SU-DHL-6 (cell line): ENCODE results near the gene USH1C.

Source experiments
- H2AFZ ChIP-seq: fragments of 200-600 bp; sonication (generic); 2 replicates; pipeline ENCODE4 v1.6.1; 2014; ENCODE audit warnings: low read depth, mild to moderate bottlenecking, moderate library complexity, mixed read lengths, antibody characterized with exemption, low read length; ENCODE audit not compliant: severe bottlenecking
- H3F3A ChIP-seq: fragments of 200-600 bp; shearing (Covaris generic); 2 replicates; pipeline ENCODE4 v1.6.0; 2016; ENCODE audit warnings: antibody characterized with exemption, mild to moderate bottlenecking; ENCODE audit not compliant: insufficient read depth
- H3K27ac ChIP-seq: fragments of 200-600 bp; sonication (generic); 2 replicates; pipeline ENCODE4 v1.5.1; 2016; ENCODE audit warnings: low read depth, mild to moderate bottlenecking, low read length, moderate library complexity, mixed read lengths
- H3K27me3 ChIP-seq: fragments of 200-600 bp; sonication (generic), shearing (Covaris generic); 2 replicates; pipeline ENCODE4 v1.6.0; 2014; ENCODE audit warnings: mild to moderate bottlenecking, low read length
- H3K36me3 ChIP-seq: fragments of 200-600 bp; sonication (generic); 2 replicates; pipeline ENCODE4 v1.6.1; 2014; ENCODE audit warnings: mild to moderate bottlenecking, low read length, mixed read lengths
- H3K4me2 ChIP-seq: fragments of 300-600, 200-600 bp; shearing (Covaris generic), sonication (generic); 2 replicates; pipeline ENCODE4 v1.6.0; 2014; ENCODE audit warnings: low read length, low read depth, mild to moderate bottlenecking; ENCODE audit not compliant: poor library complexity, severe bottlenecking
- H3K4me3 ChIP-seq: fragments of 200-600 bp; sonication (generic); 2 replicates; pipeline ENCODE4 v1.5.1; 2014; ENCODE audit warnings: antibody characterized with exemption, low read length, mild to moderate bottlenecking, mixed read lengths; ENCODE audit not compliant: insufficient read depth, poor library complexity, severe bottlenecking
- H3K79me2 ChIP-seq: fragments of 200-600 bp; sonication (generic); 2 replicates; pipeline ENCODE4 v1.6.1; 2014; ENCODE audit warnings: mild to moderate bottlenecking, low read length, moderate library complexity; ENCODE audit not compliant: insufficient read depth
- H3K9ac ChIP-seq: fragments of 200-600 bp; sonication (generic); 2 replicates; pipeline ENCODE4 v1.7.0; 2014; ENCODE audit warnings: mild to moderate bottlenecking, low read length
- H3K9me2 ChIP-seq: fragments of 200-600 bp; sonication (generic); replicated peaks from 2 replicates; pipeline ENCODE4 v1.6.1; 2014; ENCODE audit warnings: low read length; ENCODE audit not compliant: insufficient read depth
- H3K9me3 ChIP-seq: fragments of 200-600 bp; sonication (generic); 2 replicates; pipeline ENCODE4 v1.6.1; 2014; ENCODE audit warnings: low read length, mixed read lengths; ENCODE audit not compliant: insufficient read depth
- H4K20me1 ChIP-seq: fragments of 200-600 bp; sonication (generic); 2 replicates; pipeline ENCODE4 v1.6.1; 2014; ENCODE audit warnings: low read depth, mild to moderate bottlenecking, antibody characterized with exemption, low read length, moderate library complexity, mixed read lengths
- EZH2phosphoT487 ChIP-seq: fragments of 200-600 bp; sonication (generic), shearing (Covaris generic); conservative IDR thresholded peaks from 2 replicates; pipeline ENCODE4 v1.6.1; 2018; ENCODE audit warnings: mild to moderate bottlenecking, antibody characterized with exemption, low read length, moderate library complexity, mixed read lengths
- TF ChIP-seq, protein P1 (sequence below): fragments of 200-600 bp; sonication (generic); IDR thresholded peaks from one replicate; pipeline ENCODE4 v1.5.1; 2017; ENCODE audit warnings: antibody characterized with exemption, mild to moderate bottlenecking, low read length, moderate library complexity; ENCODE audit not compliant: insufficient read depth, poor library complexity, severe bottlenecking

Gene USH1C

DNA sequence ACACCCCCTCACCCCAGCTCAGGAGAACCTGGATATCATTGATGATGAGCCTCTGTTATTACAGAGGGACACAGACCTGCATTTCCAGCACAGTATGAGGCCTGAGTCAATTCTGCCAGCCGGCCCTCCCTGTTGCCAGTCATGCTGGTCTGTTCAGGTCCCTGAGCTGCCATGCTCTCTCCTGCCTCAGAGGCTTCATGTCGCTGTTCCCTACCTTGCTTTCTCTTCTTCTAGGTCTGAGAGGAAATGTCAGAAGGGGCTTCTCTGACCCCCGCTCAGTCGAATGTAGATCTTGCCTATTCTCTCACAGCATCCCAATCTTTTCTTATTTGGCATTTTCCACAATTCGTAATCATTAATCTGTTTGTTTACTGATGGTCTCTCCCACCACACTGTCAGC, 45.7 kb downstream of the USH1C start:
- H3K27ac ChIP-seq = no peak overlapping the region
- H3K9me2 ChIP-seq = no peaks in the 10 kb centered on the region
- H3K4me2 ChIP-seq = no peak overlapping the region
- TF ChIP-seq, protein P1, sequence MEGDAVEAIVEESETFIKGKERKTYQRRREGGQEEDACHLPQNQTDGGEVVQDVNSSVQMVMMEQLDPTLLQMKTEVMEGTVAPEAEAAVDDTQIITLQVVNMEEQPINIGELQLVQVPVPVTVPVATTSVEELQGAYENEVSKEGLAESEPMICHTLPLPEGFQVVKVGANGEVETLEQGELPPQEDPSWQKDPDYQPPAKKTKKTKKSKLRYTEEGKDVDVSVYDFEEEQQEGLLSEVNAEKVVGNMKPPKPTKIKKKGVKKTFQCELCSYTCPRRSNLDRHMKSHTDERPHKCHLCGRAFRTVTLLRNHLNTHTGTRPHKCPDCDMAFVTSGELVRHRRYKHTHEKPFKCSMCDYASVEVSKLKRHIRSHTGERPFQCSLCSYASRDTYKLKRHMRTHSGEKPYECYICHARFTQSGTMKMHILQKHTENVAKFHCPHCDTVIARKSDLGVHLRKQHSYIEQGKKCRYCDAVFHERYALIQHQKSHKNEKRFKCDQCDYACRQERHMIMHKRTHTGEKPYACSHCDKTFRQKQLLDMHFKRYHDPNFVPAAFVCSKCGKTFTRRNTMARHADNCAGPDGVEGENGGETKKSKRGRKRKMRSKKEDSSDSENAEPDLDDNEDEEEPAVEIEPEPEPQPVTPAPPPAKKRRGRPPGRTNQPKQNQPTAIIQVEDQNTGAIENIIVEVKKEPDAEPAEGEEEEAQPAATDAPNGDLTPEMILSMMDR = no peak
- TF ChIP-seq EZH2phosphoT487 = no peak
- no peak overlapping the region for H3K4me3 ChIP-seq
- H3K9me3 ChIP-seq = no peaks in the 10 kb centered on the region
- no peaks in the 10 kb centered on the region for H3K27me3 ChIP-seq
- H2AFZ ChIP-seq = no peak overlapping the region
- no peaks in the 10 kb centered on the region for H3K79me2 ChIP-seq
- H3K9ac ChIP-seq = no peak overlapping the region
- no peaks in the 10 kb centered on the region for H4K20me1 ChIP-seq
- H3K36me3 ChIP-seq = no peaks in the 10 kb centered on the region
- H3F3A ChIP-seq = no peaks in the 10 kb centered on the region

DNA sequence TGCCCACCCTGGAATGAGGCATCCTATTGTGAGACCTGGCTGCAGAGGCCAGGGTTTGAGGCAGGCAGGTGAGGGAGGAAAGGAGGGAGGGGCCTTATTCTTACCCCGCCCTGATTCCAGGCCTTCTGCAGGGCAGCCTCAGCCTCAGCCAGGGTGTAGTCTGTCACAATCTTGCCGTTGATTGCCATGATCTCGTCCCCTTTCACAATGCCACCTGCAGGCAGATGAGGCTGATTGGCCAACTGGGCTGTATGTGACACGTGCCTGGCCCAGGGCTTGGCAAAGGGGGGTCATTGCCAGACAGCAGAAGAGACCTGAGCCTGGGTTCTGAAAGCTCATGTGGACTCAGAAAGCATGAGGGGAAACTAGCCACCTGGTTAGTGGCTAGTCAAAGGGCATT, 46.2 kb downstream of the USH1C start:
- H3K9ac ChIP-seq = no peak overlapping the region
- TF ChIP-seq EZH2phosphoT487 = no peak
- TF ChIP-seq, protein P1 = no peak
- H3K27me3 ChIP-seq = no peaks in the 10 kb centered on the region
- no peak overlapping the region for H3K27ac ChIP-seq
- H3K4me2 ChIP-seq = no peak overlapping the region
- no peak overlapping the region for H3K4me3 ChIP-seq
- no peaks in the 10 kb centered on the region for H3K36me3 ChIP-seq
- H3K79me2 ChIP-seq = no peaks in the 10 kb centered on the region
- no peaks in the 10 kb centered on the region for H3K9me2 ChIP-seq
- H3F3A ChIP-seq = no peaks in the 10 kb centered on the region
- no peaks in the 10 kb centered on the region for H3K9me3 ChIP-seq
- no peak overlapping the region for H2AFZ ChIP-seq
- no peaks in the 10 kb centered on the region for H4K20me1 ChIP-seq

DNA sequence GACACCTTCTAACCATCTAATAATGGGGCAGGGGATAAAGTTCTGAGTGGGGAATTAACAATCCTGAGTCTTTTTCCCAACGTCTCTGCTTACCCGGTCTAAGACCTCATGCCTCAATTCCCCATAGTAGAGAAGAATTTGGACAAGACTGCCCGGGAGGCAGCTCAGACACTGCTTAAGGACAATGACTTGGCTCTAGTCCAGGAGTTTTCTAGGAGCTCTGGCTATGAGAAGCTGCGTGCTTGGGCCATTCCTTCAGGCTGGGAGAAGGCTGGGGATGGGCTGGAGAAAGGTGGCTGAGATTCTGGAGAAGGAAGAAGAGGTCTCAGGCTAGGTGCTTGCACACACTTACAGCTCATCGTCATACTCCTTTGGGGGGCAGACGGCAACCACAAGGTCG, 47.8 kb downstream of the USH1C start:
- Histone ChIP-seq H3K79me2 (no peaks in the 10 kb centered on the region), H3K9me2 (no peaks in the 10 kb centered on the region), H3K9ac (no peak overlapping the region), H3K9me3 (no peaks in the 10 kb centered on the region), H3K4me2 (no peak overlapping the region), H2AFZ (no peak overlapping the region), H4K20me1 (no peaks in the 10 kb centered on the region), H3F3A (no peaks in the 10 kb centered on the region), H3K27me3 (no peaks in the 10 kb centered on the region), H3K36me3 (no peaks in the 10 kb centered on the region), H3K27ac (no peak overlapping the region), H3K4me3 (no peak overlapping the region)
- TF ChIP-seq, protein P1 = no peak
- TF ChIP-seq EZH2phosphoT487 = no peak

DNA sequence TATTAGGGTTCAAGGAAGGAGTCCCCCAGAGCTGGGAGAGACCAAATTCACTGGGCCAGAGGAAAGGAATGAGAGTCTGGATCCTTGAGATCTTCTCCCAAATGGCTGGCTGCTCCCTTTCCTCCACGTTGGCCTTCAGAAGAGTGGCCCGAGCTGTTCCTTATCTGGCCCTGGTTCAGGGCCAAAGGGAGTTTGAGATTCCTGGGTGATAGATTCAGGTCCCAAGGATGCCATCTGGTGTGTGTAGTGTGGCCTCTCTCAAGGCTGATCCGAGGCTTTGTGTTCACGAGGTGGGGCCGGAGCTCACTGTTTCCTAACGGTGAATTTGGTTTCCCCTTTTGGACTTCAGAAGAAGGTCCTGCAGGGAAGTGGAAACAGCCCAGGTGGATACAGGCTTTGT, 50.2 kb downstream of the USH1C start:
- Histone ChIP-seq H3K36me3 (no peaks in the 10 kb centered on the region), H3K9me2 (no peaks in the 10 kb centered on the region), H3K79me2 (no peaks in the 10 kb centered on the region), H3K4me2 (no peak overlapping the region), H4K20me1 (no peaks in the 10 kb centered on the region), H3K27ac (no peak overlapping the region), H3K9ac (no peak overlapping the region), H3K27me3 (no peaks in the 10 kb centered on the region), H2AFZ (no peak overlapping the region), H3F3A (no peaks in the 10 kb centered on the region), H3K4me3 (no peak overlapping the region), H3K9me3 (no peaks in the 10 kb centered on the region)
- TF ChIP-seq EZH2phosphoT487 = no peak
- TF ChIP-seq, protein P1 = no peak
